ENCODE data around the gene TCEANC. TPM values are rescaled to one million over a fixed set of nuclear protein-coding genes. Genes with fewer than 3 reads are reported as not detected.
"Not testable (repeated sequence)": the region's sequence is repeated elsewhere in the genome, so short reads cannot be mapped to it uniquely, and the experiment has no call there.

The TCEANC gene
- polyA plus RNA-seq, 1 experiment, result 1.1 TPM

- Histone ChIP-seq H3K36me3 (ENCODE audit: control insufficient read depth, insufficient read depth, low read length) (no peaks in the 10 kb centered on the region), H3K4me3 (ENCODE audit: low read depth, low read length) (no peak overlapping the region), H3K27me3 (ENCODE audit: control insufficient read depth, insufficient read depth, low read length) (no peaks in the 10 kb centered on the region)
- CTCF ChIA-PET, result no interaction called here
- no peak for TF ChIP-seq CTCF (IDR thresholded peaks at IDR 0.05; ENCODE audit: insufficient read depth, low read depth, low read length)
- DNase-seq (ENCODE audit: low read depth), result no peak
- POLR2A ChIA-PET, result no interaction called here
Measured at GRCh38 chrX:13676885-13677284, 23.9 kb downstream of the TCEANC start.

GRCh38 chrX:13679700-13680099 is 26.8 kb downstream of the TCEANC start:
- CTCF ChIA-PET, result not testable (repeated sequence)

GRCh38 chrX:13681595-13681994 is 28.7 kb downstream of the TCEANC start:
- CTCF ChIA-PET, result no interaction called here
- DNase-seq (ENCODE audit: low read depth), result no peak
- Histone ChIP-seq H3K27me3 (ENCODE audit: control insufficient read depth, insufficient read depth, low read length) (no peaks in the 10 kb centered on the region), H3K4me3 (ENCODE audit: low read depth, low read length) (no peak overlapping the region), H3K36me3 (ENCODE audit: control insufficient read depth, insufficient read depth, low read length) (no peaks in the 10 kb centered on the region)
- POLR2A ChIA-PET, result no interaction called here
- TF ChIP-seq CTCF (IDR thresholded peaks at IDR 0.05; ENCODE audit: insufficient read depth, low read depth, low read length), result no peak

More at GRCh38 chrX:13679700-13680099, 26.8 kb downstream of the TCEANC start:
- H3K36me3 ChIP-seq (ENCODE audit: control insufficient read depth, insufficient read depth, low read length); DNase-seq (ENCODE audit: low read depth); H3K27me3 ChIP-seq (ENCODE audit: control insufficient read depth, insufficient read depth, low read length); POLR2A ChIA-PET; H3K4me3 ChIP-seq (ENCODE audit: low read depth, low read length): not testable (repeated sequence)

- Histone ChIP-seq H3K36me3 (ENCODE audit: control insufficient read depth, insufficient read depth, low read length) (no peaks in the 10 kb centered on the region), H3K4me3 (ENCODE audit: low read depth, low read length) (no peak overlapping the region), H3K27me3 (ENCODE audit: control insufficient read depth, insufficient read depth, low read length) (no peaks in the 10 kb centered on the region)
- POLR2A ChIA-PET, result no interaction called here
- TF ChIP-seq CTCF (IDR thresholded peaks at IDR 0.05; ENCODE audit: insufficient read depth, low read depth, low read length), result no peak
- DNase-seq (ENCODE audit: low read depth), result no peak
- CTCF ChIA-PET, result no interaction called here
Measured at GRCh38 chrX:13684361-13684760, 31.4 kb downstream of the TCEANC start.

- no peak overlapping the region for H3K4me3 ChIP-seq (ENCODE audit: low read depth, low read length)
- no peaks in the 10 kb centered on the region for H3K36me3 ChIP-seq (ENCODE audit: control insufficient read depth, insufficient read depth, low read length)
- CTCF ChIA-PET, result no interaction called here
- POLR2A ChIA-PET, result interaction anchor here (0.7 kb wide), 1 partner anchor 31 kb away, joined by 5 read pairs; no protein-coding TSS in a partner anchor
- H3K27me3 ChIP-seq (ENCODE audit: control insufficient read depth, insufficient read depth, low read length), result no peaks in the 10 kb centered on the region
- no peak for TF ChIP-seq CTCF (IDR thresholded peaks at IDR 0.05; ENCODE audit: insufficient read depth, low read depth, low read length)
- DNase-seq (ENCODE audit: low read depth), result no peak
Measured at GRCh38 chrX:13685126-13685763, 32.3 kb downstream of the TCEANC start.

GRCh38 chrX:13687203-13687602 is 34.3 kb downstream of the TCEANC start:
- POLR2A ChIA-PET, result no interaction called here
- Histone ChIP-seq H3K27me3 (ENCODE audit: control insufficient read depth, insufficient read depth, low read length) (no peaks in the 10 kb centered on the region), H3K4me3 (ENCODE audit: low read depth, low read length) (no peak overlapping the region), H3K36me3 (ENCODE audit: control insufficient read depth, insufficient read depth, low read length) (no peaks in the 10 kb centered on the region)
- no peak for DNase-seq (ENCODE audit: low read depth)
- no peak for TF ChIP-seq CTCF (IDR thresholded peaks at IDR 0.05; ENCODE audit: insufficient read depth, low read depth, low read length)
- CTCF ChIA-PET, result no interaction called here
